LNCAP (cell line): ENCODE measurements around the gene STEEP1.

Experiments
- CTCF ChIP-seq: fragments of 450-650 bp; IDR thresholded peaks from 2 replicates; pipeline ENCODE4 v1.5.1; 2017; ENCODE audit warnings: mild to moderate bottlenecking

STEEP1 gene

GRCh38 chrX:119589810-119590209 is 24.6 kb upstream of the STEEP1 start:
- TF ChIP-seq CTCF: no peak

GRCh38 chrX:119583431-119584059 is 18.3 kb upstream of the STEEP1 start:
- TF ChIP-seq CTCF: no peak

GRCh38 chrX:119579414-119579813 is 14.2 kb upstream of the STEEP1 start:
- no peak for TF ChIP-seq CTCF

GRCh38 chrX:119574394-119575266 is 9.4 kb upstream of the STEEP1 start, which contains the start of gene UBE2A:
UBE2A (plus strand) TSS chrX:119574563; CDS start chrX:119574712, 149 bp downstream.
- TF ChIP-seq CTCF: peak; percentile 20; the same call in 1 of the 2 replicates

GRCh38 chrX:119573840-119574393 is 8.7 kb upstream of the STEEP1 start:
- TF ChIP-seq CTCF: no peak

GRCh38 chrX:119573222-119573621 is 8.0 kb upstream of the STEEP1 start:
- no peak for TF ChIP-seq CTCF

GRCh38 chrX:119570351-119570835 is 5.2 kb upstream of the STEEP1 start:
- TF ChIP-seq CTCF: no peak
